DND-41 (cell line): Measurements from ENCODE around the gene POP7.
A peak's percentile ranks its signal among the peaks of the same experiment; 100 is the strongest.

Experiments
- ATAC-seq: fragments of 200-7000 bp; cut with Tn5 transposase; 3 replicates; pipeline ENCODE4 v1.9.1; 2021; ENCODE audit warnings: low read depth; ENCODE audit not compliant: insufficient read depth
- DNase-seq: peaks from one replicate; pipeline ENCODE4 v3.0.0-alpha.2; 2020
- H2AFZ ChIP-seq: 2 replicates; pipeline ENCODE4 v1.6.0; 2012; ENCODE audit warnings: low read depth, low read length
- H3K27ac ChIP-seq: 2 replicates; pipeline ENCODE4 v1.5.1; 2012; ENCODE audit warnings: low read length, inconsistent platforms
- H3K27me3 ChIP-seq: fragments of 200-600 bp; sonication (generic); 2 replicates; pipeline ENCODE4 v1.6.0; 2012; ENCODE audit warnings: low read length, mild to moderate bottlenecking, inconsistent platforms; ENCODE audit not compliant: insufficient read depth, poor library complexity
- H3K36me3 ChIP-seq: 2 replicates; pipeline ENCODE4 v1.5.1; 2012; ENCODE audit warnings: low read length, inconsistent platforms; ENCODE audit not compliant: insufficient read depth
- H3K4me1 ChIP-seq: 2 replicates; pipeline ENCODE4 v1.5.1; 2012; ENCODE audit warnings: mild to moderate bottlenecking, low read length; ENCODE audit not compliant: insufficient read depth
- H3K4me2 ChIP-seq: 2 replicates; pipeline ENCODE4 v1.6.0; 2012; ENCODE audit warnings: mild to moderate bottlenecking, moderate library complexity, low read length, inconsistent platforms; ENCODE audit not compliant: insufficient read depth
- H3K4me3 ChIP-seq, 2 experiments: fragments of 200-600 bp in 1 of 2; shearing (Covaris generic) in 1 of 2; 2 replicates each; pipeline ENCODE4 v1.5.1; 2012 to 2016; ENCODE audit warnings: inconsistent platforms in 2 of 2, low read length in 2 of 2, mild to moderate bottlenecking in 2 of 2, low read depth in 1 of 2, moderate library complexity in 1 of 2
- H3K79me2 ChIP-seq: 2 replicates; pipeline ENCODE4 v1.6.0; 2012; ENCODE audit warnings: low read length, inconsistent platforms; ENCODE audit not compliant: insufficient read depth
- H3K9ac ChIP-seq: 2 replicates; pipeline ENCODE4 v1.6.0; 2012; ENCODE audit warnings: low read depth, mild to moderate bottlenecking, inconsistent platforms, low read length, moderate library complexity
- H3K9me3 ChIP-seq: 2 replicates; pipeline ENCODE4 v1.5.1; 2012; ENCODE audit warnings: low read length, moderate library complexity, mild to moderate bottlenecking, inconsistent platforms; ENCODE audit not compliant: insufficient read depth, severe bottlenecking
- H4K20me1 ChIP-seq: 2 replicates; pipeline ENCODE4 v1.6.0; 2012; ENCODE audit warnings: low read length; ENCODE audit not compliant: insufficient read depth
- EZH2 ChIP-seq: IDR thresholded peaks from 3 replicates; pipeline ENCODE4 v1.6.1; 2012; ENCODE audit warnings: borderline replicate concordance, low read depth, mild to moderate bottlenecking, moderate library complexity, low read length, inconsistent platforms; ENCODE audit not compliant: severe bottlenecking
- TF ChIP-seq, protein P1 (sequence below): IDR thresholded peaks from 2 replicates; pipeline ENCODE4 v1.5.1; 2012; ENCODE audit warnings: borderline replicate concordance, low read length, moderate library complexity, mild to moderate bottlenecking; ENCODE audit not compliant: poor library complexity, severe bottlenecking; ENCODE audit errors: extremely low read depth

Gene POP7

GRCh38 chr7:100693312-100694097, 12.4 kb upstream of the POP7 start:
- Histone ChIP-seq H4K20me1 (peaks cover 47% of the 10 kb centered on the region), H3K27me3 (no peaks in the 10 kb centered on the region), H3K36me3 (peaks cover 36% of the 10 kb centered on the region), H3K27ac (peak overlapping the region; percentile 72), H3K9ac (peak overlapping the region; percentile 84), H3K4me3 (peak overlapping the region; percentile 93 to 99), H3K9me3 (no peaks in the 10 kb centered on the region), H3K79me2 (peaks cover 52% of the 10 kb centered on the region), H3K4me1 (peaks cover 42% of the 10 kb centered on the region), H2AFZ (no peak overlapping the region), H3K4me2 (peak overlapping the region; percentile 86)
- ATAC-seq (peak; percentile 22; the same call in 2 of the 3 replicates), DNase-seq (no peak)
- no peak for TF ChIP-seq EZH2
- TF ChIP-seq, protein P1, sequence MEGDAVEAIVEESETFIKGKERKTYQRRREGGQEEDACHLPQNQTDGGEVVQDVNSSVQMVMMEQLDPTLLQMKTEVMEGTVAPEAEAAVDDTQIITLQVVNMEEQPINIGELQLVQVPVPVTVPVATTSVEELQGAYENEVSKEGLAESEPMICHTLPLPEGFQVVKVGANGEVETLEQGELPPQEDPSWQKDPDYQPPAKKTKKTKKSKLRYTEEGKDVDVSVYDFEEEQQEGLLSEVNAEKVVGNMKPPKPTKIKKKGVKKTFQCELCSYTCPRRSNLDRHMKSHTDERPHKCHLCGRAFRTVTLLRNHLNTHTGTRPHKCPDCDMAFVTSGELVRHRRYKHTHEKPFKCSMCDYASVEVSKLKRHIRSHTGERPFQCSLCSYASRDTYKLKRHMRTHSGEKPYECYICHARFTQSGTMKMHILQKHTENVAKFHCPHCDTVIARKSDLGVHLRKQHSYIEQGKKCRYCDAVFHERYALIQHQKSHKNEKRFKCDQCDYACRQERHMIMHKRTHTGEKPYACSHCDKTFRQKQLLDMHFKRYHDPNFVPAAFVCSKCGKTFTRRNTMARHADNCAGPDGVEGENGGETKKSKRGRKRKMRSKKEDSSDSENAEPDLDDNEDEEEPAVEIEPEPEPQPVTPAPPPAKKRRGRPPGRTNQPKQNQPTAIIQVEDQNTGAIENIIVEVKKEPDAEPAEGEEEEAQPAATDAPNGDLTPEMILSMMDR = no peak

- Histone ChIP-seq H3K4me1 (peaks cover 41% of the 10 kb centered on the region), H3K27me3 (no peaks in the 10 kb centered on the region), H4K20me1 (peaks cover 40% of the 10 kb centered on the region), H3K9ac (peak within 1 kb of the TSS; percentile 84), H3K9me3 (no peaks in the 10 kb centered on the region), H3K4me2 (peak within 1 kb of the TSS; percentile 86), H3K27ac (peak within 1 kb of the TSS; percentile 72), H3K36me3 (peaks cover 29% of the 10 kb centered on the region), H3K79me2 (peaks cover 45% of the 10 kb centered on the region), H2AFZ (peak within 1 kb of the TSS; percentile 78), H3K4me3 (peak within 1 kb of the TSS; percentile 93 to 99)
- peak; percentile 71 for DNase-seq
- TF ChIP-seq, protein P1 = no peak
- no peak for TF ChIP-seq EZH2
- ATAC-seq = peak; percentile 36
These were observed 11.7 kb upstream of the POP7 start, which contains the start of gene GIGYF1 for GRCh38 chr7:100694098-100694745. Gene GIGYF1 (minus strand): TSS chr7:100694250. CDS start chr7:100688238, 6,012 bp downstream.

DNA sequence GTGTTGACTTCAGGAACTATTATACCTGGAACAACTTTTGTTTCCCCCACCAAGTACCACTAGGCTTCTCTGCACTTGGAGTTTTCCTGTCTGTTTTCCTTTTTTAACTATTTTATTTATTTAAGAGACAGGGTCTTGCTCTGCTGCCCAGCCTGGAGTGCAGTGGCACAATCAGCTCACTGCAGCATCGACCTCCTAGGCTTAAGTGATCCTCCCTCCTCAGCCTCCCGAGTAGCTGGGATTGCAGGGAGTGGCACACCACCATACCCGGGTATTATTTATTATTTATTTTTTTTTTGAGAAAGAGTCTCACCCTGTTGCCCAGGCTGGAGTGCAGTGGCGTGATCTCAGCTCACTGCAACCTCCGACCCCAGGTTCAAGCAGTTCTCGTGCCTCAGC, 9.8 kb upstream of the POP7 start:
- ATAC-seq = no peak
- H3K4me2 ChIP-seq = no peak overlapping the region
- H3K27ac ChIP-seq = no peak overlapping the region

More for the DNA sequence above, 9.8 kb upstream of the POP7 start:
- peaks cover 12% of the 10 kb centered on the region; the same call in 1 of the 2 replicates for H3K36me3 ChIP-seq
- H4K20me1 ChIP-seq = peaks cover 22% of the 10 kb centered on the region
- no peak overlapping the region for H2AFZ ChIP-seq
- TF ChIP-seq, protein P1 = no peak
- TF ChIP-seq EZH2 = no peak
- H3K9ac ChIP-seq = no peak overlapping the region
- peaks cover 29% of the 10 kb centered on the region for H3K4me1 ChIP-seq
- H3K27me3 ChIP-seq = peaks cover 4% of the 10 kb centered on the region
- H3K4me3 ChIP-seq = no peak overlapping the region
- no peaks in the 10 kb centered on the region for H3K9me3 ChIP-seq
- H3K79me2 ChIP-seq = peaks cover 26% of the 10 kb centered on the region
- DNase-seq = no peak
